ENCODE results near the gene FGF14. TPM values are rescaled to one million over a fixed set of nuclear protein-coding genes. Genes with fewer than 3 reads are reported as not detected.

Gene FGF14
- total and polyA plus RNA-seq, 2 of the 4 experiments (the other 2 are of a cell fraction) = under 0.01 TPM; not detected in 1

DNA sequence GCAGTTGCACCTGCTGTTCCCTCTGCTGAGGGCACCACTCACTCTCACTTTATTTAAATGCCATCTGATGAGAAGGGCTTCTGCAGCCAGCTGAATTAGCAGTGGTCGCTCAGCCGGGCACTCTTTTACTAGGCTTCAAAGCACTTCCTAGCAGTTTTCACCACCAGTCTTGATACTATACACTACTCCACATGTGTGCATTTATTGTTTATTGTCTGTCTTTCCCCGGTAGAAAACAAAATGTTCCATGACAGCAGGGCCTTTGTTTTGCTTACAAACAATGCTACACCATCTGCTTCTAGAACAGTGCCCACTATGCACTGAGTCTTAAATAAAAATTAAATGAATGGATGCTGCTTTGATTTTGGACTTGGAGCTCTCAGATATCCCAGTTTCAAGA is 404.9 kb downstream of the FGF14 start:
- Histone ChIP-seq H3K4me2 (ENCODE audit: low read depth, low read length) (no peak overlapping the region), H3K9ac (ENCODE audit: low read depth, low read length) (no peak overlapping the region), H3K27me3 (ENCODE audit: control insufficient read depth, insufficient read depth, low read length) (no peaks in the 10 kb centered on the region), H4K20me1 (ENCODE audit: insufficient read depth, low read length) (no peaks in the 10 kb centered on the region), H2BK5ac (ENCODE audit: low read depth, low read length, poor library complexity, severe bottlenecking) (no peak overlapping the region), H2AK9ac (replicated peaks; ENCODE audit: low read depth, low read length, poor library complexity) (no peak overlapping the region), H3K36me3 (ENCODE audit: control insufficient read depth, insufficient read depth, low read length) (no peaks in the 10 kb centered on the region), H3K23ac (ENCODE audit: low read depth, low read length) (no peak overlapping the region), H2BK15ac (ENCODE audit: low read depth, low read length) (no peak overlapping the region), H3K4me3 (ENCODE audit: insufficient read depth, low read depth, low read length) (no peak overlapping the region), H4K91ac (ENCODE audit: insufficient read depth, low read depth, low read length) (no peak overlapping the region), H2AFZ (replicated peaks; ENCODE audit: low read length, poor library complexity) (no peak overlapping the region), H4K5ac (ENCODE audit: low read depth, low read length) (no peak overlapping the region), H2AK5ac (ENCODE audit: low read depth, low read length) (no peak overlapping the region), H3K79me1 (ENCODE audit: low read depth in 1 of 2, low read length in 2 of 2) (no peaks in the 10 kb centered on the region), H3K18ac (ENCODE audit: low read depth, low read length) (no peak overlapping the region), H3K4ac (ENCODE audit: low read depth, low read length) (no peak overlapping the region), H3K9me3 (ENCODE audit: control insufficient read depth, insufficient read depth, low read length) (no peaks in the 10 kb centered on the region), H2BK120ac (ENCODE audit: low read depth, low read length) (no peak overlapping the region), H3K27ac (ENCODE audit: insufficient read depth, low read length) (no peak overlapping the region), H3K9me1 (ENCODE audit: insufficient read depth, low read length) (no peaks in the 10 kb centered on the region), H3K56ac (ENCODE audit: extremely low read depth, insufficient read depth, low read length) (no peak overlapping the region), H3K4me1 (ENCODE audit: control insufficient read depth, insufficient read depth, low read length) (no peaks in the 10 kb centered on the region), H3K14ac (replicated peaks; ENCODE audit: low read depth, low read length) (no peak overlapping the region), H2BK20ac (ENCODE audit: low read depth, low read length) (no peak overlapping the region), H4K8ac (ENCODE audit: low read depth in 2 of 2, low read length in 2 of 2) (no peak overlapping the region)
- ATAC-seq (ENCODE audit: low read depth) (no peak), DNase-seq (no peak)
- intact Hi-C loops (cut with micrococcal nuclease) = no loop called here
- no CpG with 5 or more reads among the region's 3 CpGs for WGBS, 2 experiments (ENCODE audit: extremely low coverage in 2 of 2, insufficient read length in 1 of 2)
- POLR2A ChIA-PET (ENCODE audit: unreplicated experiment) = no interaction called here
- dilution Hi-C loops (cut with HindIII; ENCODE audit: low sequenced_read_pairs, unreplicated experiment) = no loop called here
- in situ Hi-C loops (cut with MboI; ENCODE audit: low sequenced_read_pairs) = no loop called here
- TF ChIP-seq SMC3 (IDR thresholded peaks at IDR 0.05; ENCODE audit: low read depth, low read length) (no peak), BHLHE40 (IDR thresholded peaks at IDR 0.05; ENCODE audit: low read depth, low read length) (no peak), POLR2A (IDR thresholded peaks at IDR 0.05; ENCODE audit: low read depth, low read length) (no peak), MAZ (IDR thresholded peaks at IDR 0.05; ENCODE audit: borderline replicate concordance, low read depth, low read length) (no peak), RAD21 (IDR thresholded peaks at IDR 0.05; ENCODE audit: low read length) (no peak), NFE2L2 (IDR thresholded peaks at IDR 0.05; ENCODE audit: low read depth, low read length) (no peak), RCOR1 (IDR thresholded peaks at IDR 0.05; ENCODE audit: insufficient replicate concordance, low read length) (no peak), MAFK (IDR thresholded peaks at IDR 0.05; ENCODE audit: low read depth, low read length) (no peak), ELK1 (IDR thresholded peaks at IDR 0.05; ENCODE audit: borderline replicate concordance, low read depth, low read length) (no peak), USF2 (IDR thresholded peaks at IDR 0.05; ENCODE audit: low read depth, low read length) (no peak), CHD1 (IDR thresholded peaks at IDR 0.05; ENCODE audit: low read depth, low read length) (no peak), FOS (IDR thresholded peaks at IDR 0.05; ENCODE audit: low read depth, low read length) (no peak), MXI1 (IDR thresholded peaks at IDR 0.05; ENCODE audit: borderline replicate concordance, low read depth, low read length) (no peak), CEBPB (IDR thresholded peaks at IDR 0.05; ENCODE audit: low read depth, low read length) (no peak), RFX5 (IDR thresholded peaks at IDR 0.05; ENCODE audit: low read depth, low read length) (no peak)
- TF ChIP-seq, protein P1, sequence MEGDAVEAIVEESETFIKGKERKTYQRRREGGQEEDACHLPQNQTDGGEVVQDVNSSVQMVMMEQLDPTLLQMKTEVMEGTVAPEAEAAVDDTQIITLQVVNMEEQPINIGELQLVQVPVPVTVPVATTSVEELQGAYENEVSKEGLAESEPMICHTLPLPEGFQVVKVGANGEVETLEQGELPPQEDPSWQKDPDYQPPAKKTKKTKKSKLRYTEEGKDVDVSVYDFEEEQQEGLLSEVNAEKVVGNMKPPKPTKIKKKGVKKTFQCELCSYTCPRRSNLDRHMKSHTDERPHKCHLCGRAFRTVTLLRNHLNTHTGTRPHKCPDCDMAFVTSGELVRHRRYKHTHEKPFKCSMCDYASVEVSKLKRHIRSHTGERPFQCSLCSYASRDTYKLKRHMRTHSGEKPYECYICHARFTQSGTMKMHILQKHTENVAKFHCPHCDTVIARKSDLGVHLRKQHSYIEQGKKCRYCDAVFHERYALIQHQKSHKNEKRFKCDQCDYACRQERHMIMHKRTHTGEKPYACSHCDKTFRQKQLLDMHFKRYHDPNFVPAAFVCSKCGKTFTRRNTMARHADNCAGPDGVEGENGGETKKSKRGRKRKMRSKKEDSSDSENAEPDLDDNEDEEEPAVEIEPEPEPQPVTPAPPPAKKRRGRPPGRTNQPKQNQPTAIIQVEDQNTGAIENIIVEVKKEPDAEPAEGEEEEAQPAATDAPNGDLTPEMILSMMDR (conservative IDR thresholded peaks at IDR 0.05; ENCODE audit: low read depth, low read length) = no peak
- no TSS peak for BruUV-seq (replicated peaks)
- CTCF ChIA-PET = no interaction called here

Measured in IMR-90 (cell line).